Gastrocnemius medialis (tissue), 4 donors: ENCODE measurements around the gene GLIS2.

Experiments used
- POLR2A ChIP-seq, 2 donors: fragments of 450-650 bp; IDR thresholded peaks; one replicate each; pipeline ENCODE4 v1.6.1; 2017; ENCODE audit warnings: antibody characterized with exemption in 2 of 2, mild to moderate bottlenecking in 2 of 2, moderate library complexity in 2 of 2
- TF ChIP-seq, protein P1 (sequence below), 5 experiments: fragments of 450-650 bp in 3 of 5; fragments of 200-600 bp in 2 of 5; sonication (generic) in 2 of 5; IDR thresholded peaks in 4 of 5; conservative IDR thresholded peaks in 1 of 5; 1 replicate in 4 of 5; 2 replicates in 1 of 5; pipeline ENCODE4 v1.5.1; 2016 to 2019; ENCODE audit warnings: antibody characterized with exemption in 5 of 5, mild to moderate bottlenecking in 3 of 5, moderate library complexity in 3 of 5

- no peak for TF ChIP-seq POLR2A (IDR thresholded peaks at IDR 0.05)
- TF ChIP-seq, protein P1, sequence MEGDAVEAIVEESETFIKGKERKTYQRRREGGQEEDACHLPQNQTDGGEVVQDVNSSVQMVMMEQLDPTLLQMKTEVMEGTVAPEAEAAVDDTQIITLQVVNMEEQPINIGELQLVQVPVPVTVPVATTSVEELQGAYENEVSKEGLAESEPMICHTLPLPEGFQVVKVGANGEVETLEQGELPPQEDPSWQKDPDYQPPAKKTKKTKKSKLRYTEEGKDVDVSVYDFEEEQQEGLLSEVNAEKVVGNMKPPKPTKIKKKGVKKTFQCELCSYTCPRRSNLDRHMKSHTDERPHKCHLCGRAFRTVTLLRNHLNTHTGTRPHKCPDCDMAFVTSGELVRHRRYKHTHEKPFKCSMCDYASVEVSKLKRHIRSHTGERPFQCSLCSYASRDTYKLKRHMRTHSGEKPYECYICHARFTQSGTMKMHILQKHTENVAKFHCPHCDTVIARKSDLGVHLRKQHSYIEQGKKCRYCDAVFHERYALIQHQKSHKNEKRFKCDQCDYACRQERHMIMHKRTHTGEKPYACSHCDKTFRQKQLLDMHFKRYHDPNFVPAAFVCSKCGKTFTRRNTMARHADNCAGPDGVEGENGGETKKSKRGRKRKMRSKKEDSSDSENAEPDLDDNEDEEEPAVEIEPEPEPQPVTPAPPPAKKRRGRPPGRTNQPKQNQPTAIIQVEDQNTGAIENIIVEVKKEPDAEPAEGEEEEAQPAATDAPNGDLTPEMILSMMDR (IDR thresholded peaks at IDR 0.05 in 4 of 5, conservative IDR thresholded peaks at IDR 0.05 in 1 of 5) = no peak
These were observed 33.5 kb downstream of the GLIS2 start for GRCh38 chr16:4349332-4349731.
